ENCODE measurements around the gene F11R. TPM values are rescaled to one million over a fixed set of nuclear protein-coding genes. Genes with fewer than 3 reads are reported as not detected.

Gene F11R
- polyA plus RNA-seq, 1 experiment = 2.0 TPM

- Histone ChIP-seq H3K27ac (ENCODE audit: low read depth, low read length) (no peak overlapping the region), H3K27me3 (ENCODE audit: control insufficient read depth, insufficient read depth, low read length) (peaks cover 6% of the 10 kb centered on the region), H3K9me3 (ENCODE audit: control insufficient read depth, insufficient read depth, low read length) (no peaks in the 10 kb centered on the region), H3K4me3 (ENCODE audit: low read depth, low read length) (no peak overlapping the region)
- ChIA-PET CTCF (no interaction called here), POLR2A (no interaction called here)
- DNase-seq (ENCODE audit: low read depth, low spot score) = no peak
- TF ChIP-seq, protein P1, sequence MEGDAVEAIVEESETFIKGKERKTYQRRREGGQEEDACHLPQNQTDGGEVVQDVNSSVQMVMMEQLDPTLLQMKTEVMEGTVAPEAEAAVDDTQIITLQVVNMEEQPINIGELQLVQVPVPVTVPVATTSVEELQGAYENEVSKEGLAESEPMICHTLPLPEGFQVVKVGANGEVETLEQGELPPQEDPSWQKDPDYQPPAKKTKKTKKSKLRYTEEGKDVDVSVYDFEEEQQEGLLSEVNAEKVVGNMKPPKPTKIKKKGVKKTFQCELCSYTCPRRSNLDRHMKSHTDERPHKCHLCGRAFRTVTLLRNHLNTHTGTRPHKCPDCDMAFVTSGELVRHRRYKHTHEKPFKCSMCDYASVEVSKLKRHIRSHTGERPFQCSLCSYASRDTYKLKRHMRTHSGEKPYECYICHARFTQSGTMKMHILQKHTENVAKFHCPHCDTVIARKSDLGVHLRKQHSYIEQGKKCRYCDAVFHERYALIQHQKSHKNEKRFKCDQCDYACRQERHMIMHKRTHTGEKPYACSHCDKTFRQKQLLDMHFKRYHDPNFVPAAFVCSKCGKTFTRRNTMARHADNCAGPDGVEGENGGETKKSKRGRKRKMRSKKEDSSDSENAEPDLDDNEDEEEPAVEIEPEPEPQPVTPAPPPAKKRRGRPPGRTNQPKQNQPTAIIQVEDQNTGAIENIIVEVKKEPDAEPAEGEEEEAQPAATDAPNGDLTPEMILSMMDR (IDR thresholded peaks at IDR 0.05; ENCODE audit: low read depth, low read length) = no peak
Measured at GRCh38 chr1:160956966-160957365, 64.0 kb downstream of the F11R start.

- ChIA-PET POLR2A (no interaction called here), CTCF (interaction anchor here (0.5 to 5.5 kb wide), 10 partner anchors 15 to 279 kb away, joined by 3 to 59 read pairs (median 4); no protein-coding TSS in a partner anchor)
- Histone ChIP-seq H3K9me3 (ENCODE audit: control insufficient read depth, insufficient read depth, low read length) (no peaks in the 10 kb centered on the region), H3K27me3 (ENCODE audit: control insufficient read depth, insufficient read depth, low read length) (peaks cover 6% of the 10 kb centered on the region), H3K4me3 (ENCODE audit: low read depth, low read length) (no peak within 1 kb of the TSS), H3K27ac (ENCODE audit: low read depth, low read length) (no peak within 1 kb of the TSS)
- DNase-seq (ENCODE audit: low read depth, low spot score) = no peak
- TF ChIP-seq, protein P1 (IDR thresholded peaks at IDR 0.05; ENCODE audit: low read depth, low read length) = peak; percentile 63
Measured at GRCh38 chr1:160954158-160955104, 66.5 kb downstream of the F11R start, which contains the start of gene ITLN2. TSS of gene ITLN2 (minus strand) at chr1:160954809. CDS start at chr1:160954741, 68 bp downstream.

DNA sequence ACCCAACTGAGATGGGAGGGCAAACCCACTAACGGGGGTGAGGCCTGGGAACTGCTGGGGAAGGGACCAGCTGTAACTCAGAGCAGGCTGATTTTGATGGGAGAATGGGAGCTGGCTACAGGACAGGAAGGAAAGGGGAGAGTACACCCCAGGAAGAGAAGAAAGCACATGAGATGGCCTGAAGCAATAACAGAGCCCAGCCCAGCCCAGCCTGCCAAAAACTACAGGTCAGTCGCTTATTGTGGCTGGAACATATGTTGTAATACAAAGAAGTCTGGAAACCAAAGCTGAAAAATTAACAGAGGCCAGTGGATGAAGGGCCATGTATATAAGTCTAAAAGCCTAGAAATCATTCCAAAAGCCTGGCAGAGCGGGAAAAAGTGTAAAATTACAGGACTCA lies 67.9 kb downstream of the F11R start:
- H3K27ac ChIP-seq (ENCODE audit: low read depth, low read length) = no peak overlapping the region
- H3K9me3 ChIP-seq (ENCODE audit: control insufficient read depth, insufficient read depth, low read length) = no peaks in the 10 kb centered on the region
- no peak for DNase-seq (ENCODE audit: low read depth, low spot score)
- POLR2A ChIA-PET = no interaction called here
- no peak overlapping the region for H3K4me3 ChIP-seq (ENCODE audit: low read depth, low read length)
- TF ChIP-seq, protein P1 (IDR thresholded peaks at IDR 0.05; ENCODE audit: low read depth, low read length) = no peak
- CTCF ChIA-PET = interaction anchor here (0.8 to 5.5 kb wide), 7 partner anchors 8 to 230 kb away, joined by 3 to 59 read pairs (median 6); no protein-coding TSS in a partner anchor
- H3K27me3 ChIP-seq (ENCODE audit: control insufficient read depth, insufficient read depth, low read length) = peaks cover 6% of the 10 kb centered on the region

DNA sequence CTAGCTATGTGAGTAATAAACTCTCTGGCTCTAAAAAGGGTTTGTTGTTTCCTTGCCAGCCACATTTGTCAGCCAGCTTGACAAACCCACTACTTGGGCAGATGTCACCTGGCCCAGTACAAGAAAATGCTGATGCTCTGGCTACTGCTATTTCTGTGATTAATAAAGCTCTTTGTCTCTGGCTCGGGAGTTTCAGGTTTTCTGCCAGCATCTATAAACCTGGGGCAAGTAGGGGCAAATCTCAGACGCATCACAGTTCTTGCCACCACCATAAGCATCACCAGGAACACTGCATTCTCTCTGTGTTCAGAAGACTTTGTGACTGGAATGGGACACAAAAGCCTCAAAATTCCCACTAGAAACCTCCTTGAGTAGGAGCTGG lies 68.8 kb downstream of the F11R start:
- no peak for DNase-seq (ENCODE audit: low read depth, low spot score)
- TF ChIP-seq, protein P1 (IDR thresholded peaks at IDR 0.05; ENCODE audit: low read depth, low read length) = no peak
- CTCF ChIA-PET = interaction anchor here (0.7 to 5.5 kb wide), 17 partner anchors 9 to 281 kb away, joined by 3 to 59 read pairs (median 3); no protein-coding TSS in a partner anchor
- peaks cover 6% of the 10 kb centered on the region for H3K27me3 ChIP-seq (ENCODE audit: control insufficient read depth, insufficient read depth, low read length)
- H3K4me3 ChIP-seq (ENCODE audit: low read depth, low read length) = no peak overlapping the region
- no peak overlapping the region for H3K27ac ChIP-seq (ENCODE audit: low read depth, low read length)
- POLR2A ChIA-PET = no interaction called here
- H3K9me3 ChIP-seq (ENCODE audit: control insufficient read depth, insufficient read depth, low read length) = no peaks in the 10 kb centered on the region
